ENCODE data around the gene ARHGAP9.
"Not testable (repeated sequence)": the region's sequence is repeated elsewhere in the genome, so short reads cannot be mapped to it uniquely, and the experiment has no call there.

Gene ARHGAP9

DNA sequence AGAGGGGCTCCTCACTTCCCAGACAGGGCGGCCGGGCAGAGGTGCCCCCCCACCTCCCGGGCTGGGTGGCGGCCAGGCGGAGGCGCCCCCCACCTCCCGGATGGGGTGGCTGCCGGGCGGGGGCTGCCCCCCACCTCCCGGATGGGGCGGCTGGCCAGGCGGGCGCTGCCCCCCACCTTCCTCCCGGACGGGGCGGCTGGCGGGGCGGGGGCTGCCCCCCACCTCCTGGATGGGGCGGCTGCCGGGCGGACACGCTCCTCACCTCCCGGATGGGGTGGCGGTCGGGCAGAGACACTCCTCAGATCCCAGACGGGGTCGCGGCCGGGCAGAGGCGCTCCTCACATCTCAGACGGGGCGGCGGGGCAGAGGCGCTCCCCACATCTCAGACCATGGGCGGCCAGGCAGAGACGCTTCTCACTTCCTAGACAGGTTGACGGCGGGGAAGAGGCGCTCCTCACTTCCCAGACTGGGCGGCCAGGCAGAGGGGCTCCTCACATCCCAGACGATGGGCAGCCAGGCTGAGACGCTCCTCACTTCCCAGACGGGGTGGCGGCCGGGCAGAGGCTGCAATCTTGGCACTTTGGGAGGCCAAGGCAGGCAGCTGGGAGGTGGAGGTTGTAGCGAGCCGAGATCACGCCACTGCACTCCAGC, 15.5 kb upstream of the ARHGAP9 start:
- in situ Hi-C loops (cut with HindIII; ENCODE audit: low sequenced_read_pairs), result not testable (repeated sequence)

DNA sequence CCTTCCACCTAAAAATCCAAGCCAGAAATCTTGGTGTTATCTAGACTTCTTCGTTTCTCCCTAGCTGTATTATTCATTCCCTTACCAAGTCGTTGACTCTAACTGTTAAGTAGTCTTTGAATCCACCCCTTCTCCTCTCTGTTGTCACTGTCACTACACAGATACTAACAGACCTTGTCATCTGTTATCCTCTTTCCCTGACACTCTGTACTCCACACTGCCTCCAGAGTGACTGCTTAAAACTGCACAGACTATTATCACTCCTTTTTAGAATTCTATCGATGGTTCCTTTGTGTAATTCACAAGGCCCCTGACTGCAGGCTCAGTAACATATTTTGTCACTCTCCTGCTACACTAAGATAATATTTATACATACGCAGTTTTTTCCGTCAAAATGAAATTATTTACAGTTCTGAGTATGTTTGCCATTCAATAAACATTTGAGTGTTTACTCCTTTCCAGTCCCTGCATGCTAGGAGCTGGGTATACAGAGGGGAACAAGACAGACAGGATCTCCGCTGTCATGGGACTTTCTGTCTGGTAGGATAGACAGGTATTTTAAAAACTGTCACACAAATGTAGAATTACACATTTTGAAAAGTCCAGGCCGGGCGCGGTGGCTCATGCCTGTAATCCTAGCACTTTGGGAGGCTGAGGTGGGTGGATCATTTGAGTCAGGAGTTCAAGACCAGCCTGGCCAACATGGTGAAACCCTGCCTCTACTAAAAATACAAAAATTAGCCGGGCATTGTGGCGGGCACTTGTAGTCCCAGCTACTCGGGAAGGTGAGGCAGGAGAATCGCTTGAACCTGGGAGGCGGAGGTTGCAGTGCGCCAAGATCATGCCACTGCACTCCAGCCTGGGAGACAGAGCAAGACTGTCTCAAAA, 12.0 kb upstream of the ARHGAP9 start:
- in situ Hi-C loops (cut with HindIII; ENCODE audit: low sequenced_read_pairs), result no loop called here

DNA sequence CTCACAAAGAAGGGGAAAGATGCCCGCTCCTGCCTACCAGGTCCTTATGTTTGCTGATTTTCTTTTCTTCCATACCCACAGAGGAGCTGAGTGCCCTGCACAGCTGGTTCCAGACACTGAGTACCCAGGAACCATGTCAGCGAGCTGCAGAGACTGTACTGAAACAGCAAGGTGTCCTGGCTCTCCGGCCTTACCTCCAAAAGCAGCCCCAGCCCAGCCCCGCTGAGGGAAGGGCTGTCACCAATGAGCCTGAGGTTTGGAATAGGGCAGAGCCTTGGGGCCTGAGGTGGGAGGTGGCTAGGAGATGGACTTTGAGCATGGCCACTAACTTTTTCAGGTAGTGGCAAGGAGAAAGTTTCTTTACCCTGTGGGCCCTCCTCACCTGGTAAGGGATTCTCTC, 10.5 kb upstream of the ARHGAP9 start:
- in situ Hi-C loops (cut with HindIII; ENCODE audit: low sequenced_read_pairs), result no loop called here

DNA sequence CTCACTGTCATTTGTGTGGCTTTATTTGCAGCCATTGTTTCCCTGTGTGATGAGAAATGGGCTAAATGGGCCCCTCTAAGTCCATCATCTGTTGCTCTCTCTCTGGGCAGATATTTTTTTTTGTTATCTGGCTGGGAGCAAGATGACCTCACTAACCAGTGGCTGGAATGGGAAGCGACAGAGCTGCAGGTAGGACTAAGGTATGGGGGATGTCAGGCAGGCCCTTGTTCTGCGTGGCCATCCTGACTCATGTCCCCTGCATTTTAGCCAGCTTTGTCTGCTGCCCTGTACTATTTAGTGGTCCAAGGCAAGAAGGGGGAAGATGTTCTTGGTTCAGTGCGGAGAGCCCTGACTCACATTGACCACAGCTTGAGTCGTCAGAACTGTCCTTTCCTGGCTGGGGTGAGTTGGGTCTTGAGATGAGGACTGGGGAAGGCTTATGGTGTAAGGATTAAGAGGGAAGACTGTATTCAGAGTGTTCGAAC, 9.5 kb upstream of the ARHGAP9 start:
- in situ Hi-C loops (cut with HindIII; ENCODE audit: low sequenced_read_pairs), result no loop called here

DNA sequence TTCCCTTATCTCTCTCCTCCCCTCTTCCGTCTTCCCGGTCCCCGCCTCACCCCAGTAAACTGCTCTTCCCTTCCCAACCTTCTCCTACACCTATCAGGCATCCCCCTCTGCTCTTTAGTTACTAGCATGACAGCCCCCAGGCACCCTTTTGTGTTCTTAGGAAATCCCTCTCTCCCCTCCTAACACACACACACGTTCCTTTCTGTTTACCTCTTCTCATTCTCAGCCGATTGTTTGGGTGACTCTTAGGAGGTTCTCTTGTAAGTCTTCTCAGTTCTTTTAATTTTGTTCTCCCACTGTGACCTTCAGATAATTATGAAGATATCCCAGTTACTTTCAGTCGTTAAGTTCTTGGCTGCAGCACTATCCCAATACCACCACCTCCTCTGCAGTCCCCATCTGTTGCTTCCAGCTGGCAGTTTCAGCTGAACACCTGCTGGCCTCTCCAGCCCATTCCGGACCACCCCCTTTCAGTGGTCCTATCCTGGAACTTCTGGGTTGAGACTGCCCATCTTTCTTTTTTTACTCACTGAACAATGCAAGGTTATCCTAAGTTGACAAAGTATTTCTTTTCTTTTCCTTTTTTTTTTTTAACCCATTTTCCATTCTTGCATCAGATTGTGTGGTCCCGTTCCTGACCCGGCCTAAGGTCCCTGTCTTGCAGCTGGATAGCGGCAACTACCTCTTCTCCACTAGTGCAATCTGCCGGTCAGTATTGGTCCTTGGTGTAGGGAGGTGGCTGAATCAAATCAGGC, 8.9 kb upstream of the ARHGAP9 start:
- in situ Hi-C loops (cut with HindIII; ENCODE audit: low sequenced_read_pairs), result no loop called here

DNA sequence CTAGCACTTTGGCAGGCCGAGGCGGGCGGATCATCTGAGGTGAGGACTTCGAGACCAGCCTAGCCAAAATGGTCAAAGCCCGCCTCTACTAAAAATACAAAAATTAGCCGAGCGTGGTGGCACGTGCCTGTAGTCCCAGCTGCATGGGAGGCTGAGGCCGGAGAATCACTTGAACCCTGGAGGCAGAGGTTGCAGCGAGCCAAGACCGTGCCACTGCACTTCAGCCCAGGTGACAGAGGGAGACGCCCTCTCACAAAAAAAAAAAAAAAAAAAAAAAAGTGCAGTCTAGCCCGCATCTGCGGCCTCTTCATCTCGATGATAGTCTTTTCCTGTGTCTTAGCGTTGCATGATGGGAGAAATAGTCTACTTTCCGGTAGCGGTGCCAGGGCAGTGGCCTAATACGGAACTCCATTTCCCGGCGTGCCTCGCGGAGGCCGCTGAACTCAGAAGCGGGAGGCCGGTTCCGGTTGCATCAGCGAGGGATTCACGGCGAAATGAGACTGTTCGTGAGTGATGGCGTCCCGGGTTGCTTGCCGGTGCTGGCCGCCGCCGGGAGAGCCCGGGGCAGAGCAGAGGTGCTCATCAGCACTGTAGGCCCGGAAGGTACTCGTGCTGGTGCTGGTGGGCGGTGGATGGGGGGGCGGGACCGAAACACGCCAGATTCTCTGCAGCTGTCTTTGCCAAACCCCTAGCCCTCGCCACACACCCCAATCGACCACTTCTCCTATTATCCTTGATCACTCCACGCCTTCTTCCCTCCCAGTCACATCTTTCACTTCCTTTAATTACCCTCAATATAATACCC, 8.1 kb upstream of the ARHGAP9 start, which contains the start of gene MARS1:
Gene MARS1 (plus strand): TSS at position 472 of the 805 bp plus-strand sequence. CDS start 23 bp downstream, at position 495.
- in situ Hi-C loops (cut with HindIII; ENCODE audit: low sequenced_read_pairs), result no loop called here

DNA sequence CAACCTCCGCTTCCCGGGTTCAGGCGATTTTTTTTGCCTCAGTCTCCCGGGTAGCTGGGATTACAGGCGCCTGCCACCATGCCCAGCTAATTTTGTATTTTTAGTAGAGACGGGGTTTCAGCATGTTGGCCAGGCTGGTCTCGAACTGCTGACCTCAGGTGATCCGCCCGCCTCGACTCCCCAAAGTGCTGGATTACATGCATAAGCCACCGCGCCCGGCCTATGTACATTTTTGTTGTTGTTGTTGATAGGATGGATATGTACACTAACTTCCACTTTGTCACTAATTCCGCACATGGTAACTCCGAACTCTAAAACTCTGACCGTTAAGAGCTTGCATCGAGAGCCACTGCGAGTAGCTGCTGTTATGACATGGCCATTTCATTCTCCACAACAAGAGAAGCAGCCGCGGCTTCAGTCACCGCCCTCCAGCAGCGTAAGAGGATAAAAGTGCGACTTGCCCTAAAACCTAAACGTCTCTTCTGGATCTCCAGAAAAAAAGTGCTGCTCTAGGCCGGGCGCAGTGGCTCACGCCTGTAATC, 7.5 kb upstream of the ARHGAP9 start:
- in situ Hi-C loops (cut with HindIII; ENCODE audit: low sequenced_read_pairs), result no loop called here

DNA sequence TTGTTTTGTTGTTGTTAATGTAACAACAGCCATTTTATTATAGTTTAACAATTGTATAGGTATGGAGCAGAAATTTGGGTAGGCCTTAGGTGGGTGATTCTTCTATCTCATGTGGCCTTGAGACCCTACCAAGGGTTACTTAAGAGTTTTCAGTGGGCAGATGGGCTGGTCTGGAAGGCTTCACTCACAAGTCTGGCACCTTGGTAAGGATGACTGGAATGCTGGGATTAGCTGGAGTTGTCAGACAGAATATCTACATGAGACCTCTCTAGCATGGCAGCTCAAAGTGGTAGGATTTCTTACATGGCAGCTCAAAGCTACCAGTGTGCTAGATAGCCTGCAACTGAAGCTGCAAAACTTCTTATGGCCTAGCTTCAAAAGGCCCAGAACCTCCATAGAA, 6.0 kb upstream of the ARHGAP9 start:
- in situ Hi-C loops (cut with HindIII; ENCODE audit: low sequenced_read_pairs), result no loop called here

DNA sequence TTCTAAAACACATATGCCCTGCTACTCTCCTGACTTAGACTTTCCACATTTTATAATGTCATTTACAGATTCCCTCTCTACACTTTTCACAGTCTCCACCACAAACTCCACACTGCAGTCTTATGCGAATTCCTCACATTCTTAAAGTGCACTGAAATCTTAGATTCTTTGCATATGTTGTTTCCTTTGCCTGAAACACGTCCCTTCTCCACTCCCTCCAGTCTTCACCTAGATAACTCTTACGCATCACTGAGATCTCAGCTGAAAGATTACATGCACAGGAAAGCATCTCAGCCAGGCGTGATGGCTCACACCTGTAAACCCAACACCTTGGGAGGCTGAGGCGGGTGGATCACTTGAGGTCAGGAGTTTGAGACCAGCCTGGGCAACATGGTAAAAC, 3.8 kb upstream of the ARHGAP9 start:
- in situ Hi-C loops (cut with HindIII; ENCODE audit: low sequenced_read_pairs), result no loop called here

DNA sequence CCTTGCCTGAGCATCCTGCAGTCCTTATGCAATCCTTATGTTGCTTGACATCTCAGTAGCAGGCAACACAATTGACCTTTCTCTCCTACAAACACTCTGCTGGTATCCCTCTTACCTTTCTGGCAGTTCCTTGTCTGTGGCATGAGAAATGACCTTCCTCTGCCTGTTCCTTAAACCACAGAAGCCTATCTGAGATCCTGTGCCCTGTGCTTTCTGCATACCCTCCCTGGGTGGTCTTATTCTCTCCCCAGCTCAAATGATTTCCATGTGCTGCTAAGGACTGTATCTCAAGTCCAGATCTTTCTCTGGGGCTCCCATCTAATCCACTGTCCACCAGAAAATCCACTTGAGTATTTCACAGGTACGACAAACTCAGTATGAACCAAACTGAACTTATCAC, 2.0 kb upstream of the ARHGAP9 start:
- in situ Hi-C loops (cut with HindIII; ENCODE audit: low sequenced_read_pairs), result no loop called here

DNA sequence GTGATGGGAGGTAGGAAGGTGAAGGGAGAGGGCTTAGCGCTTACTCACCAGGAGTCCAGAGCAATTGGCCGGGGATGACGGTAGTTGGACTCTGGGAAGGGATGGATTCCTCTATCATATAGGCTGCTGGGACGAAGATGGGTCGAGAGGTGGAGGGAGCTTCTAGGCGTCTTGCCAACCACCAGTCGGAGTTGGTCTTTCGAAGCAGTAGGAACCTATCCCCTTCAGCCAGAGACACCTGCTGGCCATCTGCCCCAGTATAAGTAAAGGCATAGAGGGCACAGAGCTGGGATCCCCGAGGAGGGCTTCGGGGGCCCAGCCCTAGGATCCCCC, 657 bp downstream of the ARHGAP9 start:
- in situ Hi-C loops (cut with HindIII; ENCODE audit: low sequenced_read_pairs), result no loop called here

DNA sequence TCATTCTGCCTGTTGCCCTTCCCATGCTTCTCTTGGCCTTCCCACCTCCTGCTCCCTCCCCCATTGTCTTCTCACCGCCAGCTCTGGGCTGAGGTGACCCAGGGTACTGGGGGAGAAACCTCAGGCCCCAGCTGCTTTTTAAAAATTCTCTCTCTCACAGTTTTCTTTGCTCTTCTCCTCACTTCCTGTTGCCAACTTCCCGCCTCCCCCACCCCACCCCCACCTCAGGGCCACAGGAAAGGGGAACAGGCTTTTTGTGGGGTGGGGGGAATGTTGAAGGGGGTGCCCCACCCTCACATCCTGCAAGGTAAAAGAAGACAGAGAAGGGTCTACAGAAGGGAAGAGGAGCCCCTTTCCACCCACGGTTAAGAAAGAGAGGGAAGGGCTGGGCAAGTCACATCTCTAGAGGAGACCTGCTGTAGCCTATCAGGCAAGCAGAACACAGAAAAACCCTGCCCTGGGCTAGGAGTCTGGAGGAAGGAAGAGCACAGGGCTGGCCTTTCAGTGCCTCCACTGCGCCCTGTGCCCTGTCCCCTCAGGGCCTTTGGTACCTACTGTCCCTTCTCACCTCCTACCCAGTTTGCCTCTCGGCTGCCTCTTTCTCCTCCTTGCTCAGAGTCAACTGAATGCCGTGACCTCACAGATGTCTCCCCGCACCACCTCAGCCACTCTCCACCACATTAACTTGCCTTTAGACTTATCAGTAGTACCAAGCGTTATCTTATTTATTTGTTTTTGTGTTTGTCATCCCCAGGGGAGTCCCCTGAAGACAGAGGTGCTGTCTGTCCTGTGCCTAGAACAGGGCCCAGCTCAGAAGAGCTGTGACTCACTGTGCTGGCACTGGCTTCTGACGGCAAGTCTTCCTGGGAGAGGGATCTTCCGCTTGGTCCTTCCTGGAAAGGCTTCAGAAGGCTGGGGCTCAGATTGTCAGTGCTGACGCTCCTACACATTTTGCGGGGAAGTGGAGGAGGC, 1.7 kb downstream of the ARHGAP9 start:
- in situ Hi-C loops (cut with HindIII; ENCODE audit: low sequenced_read_pairs), result no loop called here

DNA sequence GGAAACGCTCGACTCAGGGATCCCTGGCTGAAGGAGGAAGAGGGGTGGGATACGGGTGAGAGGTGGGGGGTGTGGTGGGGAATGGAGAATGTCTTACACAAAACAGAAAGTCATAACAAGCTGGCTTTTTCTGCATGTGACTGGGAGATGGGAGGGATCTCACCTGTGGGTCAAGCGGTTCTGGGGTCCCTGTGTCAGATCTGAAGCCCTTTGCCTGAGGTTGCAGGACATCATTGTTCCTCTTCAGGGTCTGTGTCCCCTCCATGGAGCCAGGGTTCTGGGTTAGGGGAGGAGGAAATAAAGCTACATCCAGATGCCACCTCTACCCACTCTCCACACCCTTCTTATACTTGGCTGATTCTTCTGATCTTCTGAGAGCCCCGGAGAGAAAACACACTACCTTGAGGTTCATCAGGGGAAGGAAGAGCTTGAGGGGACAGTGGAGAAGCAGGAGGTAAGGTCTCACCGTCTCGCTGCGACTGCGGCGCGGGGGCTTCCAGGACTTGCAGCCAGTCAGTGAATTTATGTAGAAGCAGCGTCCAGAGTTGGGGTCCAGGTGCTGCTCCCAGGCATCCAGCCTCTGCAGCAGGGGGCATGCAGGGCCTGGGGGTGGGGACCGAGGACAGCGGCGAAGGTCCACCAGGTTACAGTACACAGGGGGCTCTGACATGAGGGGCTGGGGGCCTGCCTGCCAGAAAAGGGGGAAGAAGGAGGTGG, 2.5 kb downstream of the ARHGAP9 start:
- in situ Hi-C loops (cut with HindIII; ENCODE audit: low sequenced_read_pairs), result no loop called here

DNA sequence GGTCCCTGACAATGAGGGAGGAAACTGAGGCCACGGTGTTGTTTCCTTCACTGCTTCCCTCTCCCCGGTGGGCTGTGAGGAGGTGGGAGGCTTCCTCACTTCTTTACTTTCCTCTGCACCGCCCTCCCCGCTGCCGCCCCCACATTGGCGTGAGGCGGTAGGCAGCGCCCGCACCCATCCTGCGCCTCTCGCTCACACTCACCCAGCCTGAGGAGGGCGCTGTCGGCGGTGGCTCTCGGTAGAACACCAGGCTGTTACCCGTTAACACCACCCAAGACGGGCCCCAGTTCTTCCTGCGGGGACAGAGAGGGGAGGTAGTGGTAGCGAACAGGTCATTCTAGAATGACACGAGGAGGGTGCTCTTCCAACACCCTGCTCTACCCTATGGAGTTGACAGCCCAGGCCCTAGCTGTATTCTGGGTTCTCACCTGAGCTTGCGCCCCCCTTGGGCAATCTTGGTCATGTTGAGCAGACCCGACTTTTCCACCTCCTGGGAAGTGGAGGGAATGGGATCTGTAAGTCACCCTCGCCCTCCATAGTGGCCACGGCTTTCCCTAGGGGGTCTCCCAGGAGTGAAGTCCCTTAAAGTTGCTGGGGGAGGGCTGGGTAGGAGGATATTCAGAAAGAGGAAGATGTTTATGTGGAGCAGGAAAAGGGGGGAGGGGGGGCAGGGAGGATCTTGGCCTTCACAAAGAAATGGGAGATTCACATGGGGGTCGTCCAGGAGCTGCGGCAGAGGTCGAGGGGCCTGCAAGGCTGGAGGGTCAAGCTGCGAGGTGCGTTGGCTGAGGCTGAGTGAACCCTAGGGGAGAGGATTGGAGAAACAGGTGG, 3.3 kb downstream of the ARHGAP9 start:
- in situ Hi-C loops (cut with HindIII; ENCODE audit: low sequenced_read_pairs), result no loop called here

DNA sequence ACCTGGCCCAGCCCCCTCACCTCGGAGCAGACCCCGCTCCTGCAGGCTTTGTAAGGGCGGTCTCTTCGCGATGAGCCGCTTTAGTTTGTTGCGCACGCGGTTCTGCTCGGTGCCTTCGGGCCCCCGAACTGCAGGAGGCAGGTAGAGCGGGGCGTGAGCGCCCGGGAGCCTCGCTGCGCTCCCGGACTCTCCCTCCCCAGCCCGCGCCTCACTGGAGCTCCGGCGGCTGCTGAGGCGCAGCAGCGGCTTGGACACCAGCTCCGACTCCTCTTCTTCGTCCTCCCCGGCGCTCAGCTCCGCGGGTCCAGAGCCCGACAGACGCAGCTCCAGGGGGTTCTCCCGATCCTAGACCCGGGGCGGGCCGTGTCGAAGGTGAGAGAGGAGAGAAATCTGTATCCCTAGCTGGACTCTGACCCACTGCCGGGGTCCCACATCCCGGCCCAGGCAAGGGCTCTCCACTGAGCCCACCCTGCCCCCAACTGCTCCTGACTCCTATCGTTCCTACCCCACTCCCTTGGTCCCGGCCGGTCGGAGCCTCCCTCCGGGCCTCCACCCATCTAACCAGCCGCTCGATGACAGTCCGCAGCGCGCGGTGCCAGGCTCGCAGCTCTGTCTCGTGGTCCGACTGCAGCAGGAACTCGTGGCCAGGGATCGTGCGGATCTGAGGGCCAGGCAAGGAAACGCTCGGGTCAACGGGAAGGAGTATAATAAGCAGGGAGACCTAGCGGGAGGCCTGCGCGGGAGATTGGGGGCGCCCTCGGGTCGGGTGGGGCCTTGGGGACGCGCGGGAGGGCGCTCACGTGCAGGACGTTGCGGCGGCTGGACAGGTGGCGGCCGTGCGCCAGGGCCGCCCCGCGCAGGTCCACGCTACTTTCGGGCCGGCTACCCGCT, 4.2 kb downstream of the ARHGAP9 start:
- in situ Hi-C loops (cut with HindIII; ENCODE audit: low sequenced_read_pairs), result no loop called here

DNA sequence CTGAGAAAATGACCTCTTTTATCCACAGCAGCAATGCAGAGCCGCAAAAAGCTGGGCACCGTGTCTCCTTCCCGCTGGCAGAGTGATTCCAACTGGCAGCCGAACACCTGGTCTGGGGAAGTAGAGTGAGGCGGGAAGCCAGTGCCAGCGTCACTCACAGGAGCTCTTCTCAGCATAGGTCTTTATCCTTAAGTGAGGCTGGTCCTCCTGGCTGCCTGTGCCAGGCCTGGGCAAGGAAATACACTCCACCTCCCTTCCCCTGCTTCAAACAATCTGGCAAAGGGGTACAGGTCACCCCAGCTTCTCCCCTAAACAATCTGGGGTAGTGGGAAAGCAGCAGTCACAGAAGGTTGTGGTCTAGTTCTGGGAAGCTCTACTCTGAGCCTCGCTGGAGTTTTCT, 4.8 kb downstream of the ARHGAP9 start:
- in situ Hi-C loops (cut with HindIII; ENCODE audit: low sequenced_read_pairs), result no loop called here

DNA sequence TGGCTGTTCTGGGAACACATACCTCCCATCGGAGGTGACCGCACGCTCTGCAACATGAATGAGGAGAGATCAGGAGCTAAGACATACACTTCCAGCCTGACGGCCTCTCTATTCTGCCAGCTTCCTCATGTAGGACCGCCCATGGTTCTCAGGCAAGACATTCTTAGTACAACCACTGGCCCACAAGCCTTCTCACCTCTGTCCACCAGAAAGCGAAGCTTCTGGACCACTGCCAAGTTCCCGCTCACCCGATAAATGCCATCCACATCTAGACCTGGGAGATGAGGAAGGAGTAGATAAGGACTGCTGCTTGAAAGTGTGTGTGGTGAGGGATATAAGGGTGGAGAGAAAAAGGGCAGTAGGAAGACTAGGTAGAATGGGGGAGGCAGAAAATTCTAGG, 5.2 kb downstream of the ARHGAP9 start:
- in situ Hi-C loops (cut with HindIII; ENCODE audit: low sequenced_read_pairs), result no loop called here

All from endothelial cell of hepatic sinusoid (primary cell).